B cell (primary cell): ENCODE results near the gene KIR2DL1.
"Not testable (repeated sequence)": the region's sequence is repeated elsewhere in the genome, so short reads cannot be mapped to it uniquely, and the experiment has no call there.

Source experiments
- EZH2 ChIP-seq: IDR thresholded peaks from 2 replicates; pipeline ENCODE4 v1.6.1; 2012; ENCODE audit warnings: borderline replicate concordance, low read depth, mild to moderate bottlenecking, moderate library complexity, low read length; ENCODE audit not compliant: insufficient read depth, poor library complexity, severe bottlenecking
- TF ChIP-seq, protein P1 (sequence below): fragments of 200-600 bp; IDR thresholded peaks from one replicate; pipeline ENCODE4 v1.8.0; 2022; ENCODE audit warnings: antibody characterized with exemption, mild to moderate bottlenecking

DNA sequence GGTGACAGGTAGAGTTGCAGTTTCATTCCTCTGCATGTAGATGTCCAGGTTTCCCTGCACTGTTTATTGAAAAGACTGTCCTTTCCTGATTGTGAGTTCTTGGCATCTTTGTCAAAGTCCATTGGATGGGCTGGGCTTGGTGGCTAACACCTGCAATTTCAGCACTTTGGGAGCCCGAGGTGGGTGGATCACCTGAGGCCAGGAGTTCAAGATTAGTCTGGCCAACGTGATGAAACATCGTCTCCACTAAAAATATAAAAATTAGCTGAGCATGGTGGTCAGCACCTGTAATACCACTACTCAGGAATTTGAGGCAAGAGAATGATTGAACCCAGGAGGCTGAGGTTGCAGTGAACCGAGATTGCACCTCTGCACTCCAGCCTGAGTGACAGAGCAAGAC lies 8.3 kb downstream of the KIR2DL1 start:
- TF ChIP-seq, protein P1, sequence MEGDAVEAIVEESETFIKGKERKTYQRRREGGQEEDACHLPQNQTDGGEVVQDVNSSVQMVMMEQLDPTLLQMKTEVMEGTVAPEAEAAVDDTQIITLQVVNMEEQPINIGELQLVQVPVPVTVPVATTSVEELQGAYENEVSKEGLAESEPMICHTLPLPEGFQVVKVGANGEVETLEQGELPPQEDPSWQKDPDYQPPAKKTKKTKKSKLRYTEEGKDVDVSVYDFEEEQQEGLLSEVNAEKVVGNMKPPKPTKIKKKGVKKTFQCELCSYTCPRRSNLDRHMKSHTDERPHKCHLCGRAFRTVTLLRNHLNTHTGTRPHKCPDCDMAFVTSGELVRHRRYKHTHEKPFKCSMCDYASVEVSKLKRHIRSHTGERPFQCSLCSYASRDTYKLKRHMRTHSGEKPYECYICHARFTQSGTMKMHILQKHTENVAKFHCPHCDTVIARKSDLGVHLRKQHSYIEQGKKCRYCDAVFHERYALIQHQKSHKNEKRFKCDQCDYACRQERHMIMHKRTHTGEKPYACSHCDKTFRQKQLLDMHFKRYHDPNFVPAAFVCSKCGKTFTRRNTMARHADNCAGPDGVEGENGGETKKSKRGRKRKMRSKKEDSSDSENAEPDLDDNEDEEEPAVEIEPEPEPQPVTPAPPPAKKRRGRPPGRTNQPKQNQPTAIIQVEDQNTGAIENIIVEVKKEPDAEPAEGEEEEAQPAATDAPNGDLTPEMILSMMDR: not testable (repeated sequence)
- TF ChIP-seq EZH2: not testable (repeated sequence)
